Retinal pigment epithelial cell (primary cell): ENCODE data around the gene FIG4.
"Not testable (repeated sequence)": the region's sequence is repeated elsewhere in the genome, so short reads cannot be mapped to it uniquely, and the experiment has no call there.

Source experiments
- DNase-seq: peaks from one replicate; pipeline ENCODE4 v3.0.0-alpha.2; 2010; ENCODE audit warnings: low read depth
- H3K4me3 ChIP-seq: 2 replicates; pipeline ENCODE4 v1.5.1; 2011; ENCODE audit warnings: mild to moderate bottlenecking, low read length, control low read depth, moderate library complexity
- TF ChIP-seq, protein P1 (sequence below): conservative IDR thresholded peaks from 2 replicates; pipeline ENCODE4 v1.5.1; 2011; ENCODE audit warnings: low read depth, low read length, control low read depth, inconsistent platforms

Gene FIG4

DNA sequence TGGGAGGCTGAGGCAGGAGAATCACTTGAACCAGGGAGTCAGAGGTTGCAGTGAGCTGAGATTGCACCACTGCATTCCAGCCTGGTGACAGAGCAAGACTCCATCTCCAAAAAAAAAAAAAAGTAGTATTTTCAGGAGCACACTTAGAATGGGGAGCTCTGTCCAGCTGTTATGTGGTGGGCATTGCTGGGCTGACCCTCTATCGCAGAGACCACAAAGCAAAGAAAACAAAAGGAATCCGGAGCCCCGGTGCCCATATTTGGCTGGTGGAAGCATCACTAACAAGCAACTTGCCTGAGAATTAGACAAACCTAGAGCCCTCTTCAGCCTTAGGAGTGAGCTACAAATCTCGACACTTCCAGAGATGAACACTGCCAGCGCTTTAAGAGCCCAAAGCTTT lies 149.7 kb downstream of the FIG4 start:
- no peak overlapping the region for H3K4me3 ChIP-seq
- no peak for DNase-seq
- TF ChIP-seq, protein P1, sequence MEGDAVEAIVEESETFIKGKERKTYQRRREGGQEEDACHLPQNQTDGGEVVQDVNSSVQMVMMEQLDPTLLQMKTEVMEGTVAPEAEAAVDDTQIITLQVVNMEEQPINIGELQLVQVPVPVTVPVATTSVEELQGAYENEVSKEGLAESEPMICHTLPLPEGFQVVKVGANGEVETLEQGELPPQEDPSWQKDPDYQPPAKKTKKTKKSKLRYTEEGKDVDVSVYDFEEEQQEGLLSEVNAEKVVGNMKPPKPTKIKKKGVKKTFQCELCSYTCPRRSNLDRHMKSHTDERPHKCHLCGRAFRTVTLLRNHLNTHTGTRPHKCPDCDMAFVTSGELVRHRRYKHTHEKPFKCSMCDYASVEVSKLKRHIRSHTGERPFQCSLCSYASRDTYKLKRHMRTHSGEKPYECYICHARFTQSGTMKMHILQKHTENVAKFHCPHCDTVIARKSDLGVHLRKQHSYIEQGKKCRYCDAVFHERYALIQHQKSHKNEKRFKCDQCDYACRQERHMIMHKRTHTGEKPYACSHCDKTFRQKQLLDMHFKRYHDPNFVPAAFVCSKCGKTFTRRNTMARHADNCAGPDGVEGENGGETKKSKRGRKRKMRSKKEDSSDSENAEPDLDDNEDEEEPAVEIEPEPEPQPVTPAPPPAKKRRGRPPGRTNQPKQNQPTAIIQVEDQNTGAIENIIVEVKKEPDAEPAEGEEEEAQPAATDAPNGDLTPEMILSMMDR: no peak

DNA sequence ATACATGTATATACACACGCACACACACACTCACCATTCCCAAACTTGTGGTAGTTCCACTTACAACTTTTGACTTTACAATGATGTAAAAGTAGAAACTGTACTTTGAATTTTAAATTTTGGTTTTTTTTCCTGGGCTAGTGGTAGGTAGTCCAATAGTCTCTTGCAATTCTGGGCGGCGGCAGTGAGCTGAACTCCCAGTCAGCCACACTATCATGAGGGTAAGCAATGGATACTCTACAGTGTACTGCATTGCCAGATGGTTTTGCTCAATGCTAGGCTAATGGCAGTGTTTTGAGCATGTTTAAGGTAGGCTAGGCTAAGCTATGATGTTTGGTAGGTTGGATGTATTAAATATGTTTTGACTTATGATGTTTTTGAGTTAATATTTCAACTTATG lies 150.8 kb downstream of the FIG4 start:
- no peak for DNase-seq
- TF ChIP-seq, protein P1: no peak
- no peak overlapping the region for H3K4me3 ChIP-seq

DNA sequence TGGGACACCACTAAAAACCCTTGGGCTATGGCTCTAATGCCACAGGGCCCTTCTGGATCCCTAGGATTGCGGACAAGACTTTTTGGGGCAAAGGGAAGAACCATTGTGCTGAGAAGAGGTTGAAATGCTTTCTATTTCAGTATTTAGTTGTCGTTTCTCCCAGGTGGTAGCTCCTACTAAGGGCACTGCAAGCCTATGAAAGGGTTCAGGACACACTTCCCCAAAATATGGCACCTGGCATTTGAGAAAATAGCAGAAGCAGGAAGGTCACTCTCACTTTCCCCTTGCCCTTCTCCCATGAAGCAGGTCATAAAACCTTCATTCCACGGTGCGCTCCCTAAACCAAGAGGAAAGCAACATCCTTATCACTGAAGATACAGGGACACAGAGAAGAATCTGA lies 161.6 kb downstream of the FIG4 start:
- TF ChIP-seq, protein P1: no peak
- H3K4me3 ChIP-seq: no peak overlapping the region
- DNase-seq: no peak

DNA sequence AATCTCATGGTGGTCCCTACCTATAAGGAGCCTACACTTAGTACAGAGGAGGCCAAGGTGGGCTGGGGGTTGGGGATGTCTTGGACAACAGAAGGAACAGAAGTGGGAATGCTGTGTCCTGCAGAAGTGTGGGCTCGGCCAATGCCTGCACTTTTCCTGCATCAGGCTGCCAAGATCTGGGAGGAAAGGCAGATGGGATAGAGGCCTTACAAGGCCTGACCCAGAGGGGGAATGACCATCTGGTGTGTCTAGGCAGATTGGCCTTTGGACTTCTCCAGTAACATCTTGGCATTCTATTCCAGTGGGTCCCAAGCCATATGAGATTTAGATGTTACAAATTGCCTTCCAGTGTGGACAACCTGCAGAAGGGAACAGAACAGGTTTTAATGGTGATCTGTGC lies 162.3 kb downstream of the FIG4 start:
- TF ChIP-seq, protein P1: no peak
- no peak overlapping the region for H3K4me3 ChIP-seq
- no peak for DNase-seq

DNA sequence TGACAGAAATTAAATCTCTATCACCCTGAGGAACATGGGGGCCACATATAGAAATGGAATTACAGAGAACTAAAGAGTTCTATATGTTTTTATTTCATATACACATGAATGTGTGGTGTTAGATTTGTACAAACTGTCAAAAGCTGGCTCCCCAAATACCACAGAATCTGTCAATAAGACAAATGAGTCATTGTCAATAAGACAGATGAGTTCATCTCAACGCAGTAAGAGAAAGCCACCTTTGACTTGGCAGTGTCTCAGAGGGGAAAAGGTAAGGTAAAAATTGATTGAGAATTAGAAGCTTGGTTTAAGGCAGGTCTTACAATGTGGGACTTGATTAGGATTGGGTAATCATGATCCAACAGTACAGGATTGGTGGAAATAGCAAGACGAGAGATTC lies 162.9 kb downstream of the FIG4 start:
- no peak overlapping the region for H3K4me3 ChIP-seq
- TF ChIP-seq, protein P1: no peak
- no peak for DNase-seq

DNA sequence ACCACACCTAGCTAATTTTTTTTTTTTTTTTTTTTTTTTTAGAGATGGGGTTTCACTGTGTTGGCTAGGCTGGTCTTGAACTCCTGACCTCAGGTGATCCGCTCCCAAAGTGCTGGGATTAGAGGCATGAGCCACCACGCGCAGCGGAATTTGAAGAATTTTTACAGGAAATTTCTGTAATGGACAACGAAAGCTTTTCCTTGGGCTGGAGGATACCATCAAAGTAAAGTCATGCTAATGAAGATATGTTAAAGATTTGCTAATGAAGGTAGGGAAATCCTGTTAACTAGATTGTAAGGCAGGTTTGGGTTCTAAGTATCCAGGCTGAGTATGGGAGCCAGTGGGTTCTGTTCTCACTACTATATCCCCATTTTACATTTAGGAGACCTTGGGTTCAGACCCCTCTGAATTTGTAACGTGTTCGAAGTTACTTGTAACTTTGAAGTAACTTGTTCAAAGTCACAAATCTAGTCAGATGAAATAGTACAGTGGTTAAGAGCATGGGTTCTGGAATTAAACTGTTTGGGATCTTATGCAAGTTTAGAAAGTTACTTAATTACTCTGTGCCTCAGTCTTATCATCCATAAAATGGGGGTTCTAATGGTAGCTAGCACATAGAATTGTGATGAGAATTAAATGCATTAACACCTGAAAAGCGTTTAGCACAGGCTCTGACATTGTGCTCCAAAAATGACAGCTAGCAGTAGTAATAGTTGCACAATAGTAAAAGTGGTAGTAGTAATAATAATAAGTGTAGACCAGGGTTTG lies 163.6 kb downstream of the FIG4 start:
- TF ChIP-seq, protein P1: no peak
- no peak for DNase-seq
- no peak overlapping the region for H3K4me3 ChIP-seq

DNA sequence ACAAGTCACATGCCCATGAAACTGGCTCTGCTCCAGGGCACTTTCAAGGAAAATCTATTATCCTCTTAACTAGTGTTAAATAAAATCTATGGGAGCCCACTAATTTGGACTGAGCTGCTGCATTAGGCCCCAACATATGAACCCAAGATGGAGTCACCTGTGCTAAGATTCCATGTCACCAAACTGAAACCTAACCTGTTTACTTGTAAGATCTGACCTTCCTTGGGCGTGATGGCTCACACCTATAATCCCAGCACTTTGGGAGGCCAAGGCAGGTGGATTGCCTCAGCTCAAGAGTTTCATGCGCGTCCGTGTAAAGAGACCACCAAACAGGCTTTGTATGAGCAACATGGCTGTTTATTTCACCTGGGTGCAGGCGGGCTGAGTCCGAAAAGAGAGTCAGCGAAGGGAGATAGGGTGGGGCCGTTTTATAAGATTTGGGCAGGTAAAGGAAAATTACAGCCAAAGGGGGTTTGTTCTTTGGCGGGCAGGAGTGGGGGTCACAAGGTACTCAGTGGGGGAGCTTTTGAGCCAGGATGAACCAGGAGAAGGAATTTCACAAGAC lies 164.5 kb downstream of the FIG4 start:
- not testable (repeated sequence) for DNase-seq, H3K4me3 ChIP-seq

DNA sequence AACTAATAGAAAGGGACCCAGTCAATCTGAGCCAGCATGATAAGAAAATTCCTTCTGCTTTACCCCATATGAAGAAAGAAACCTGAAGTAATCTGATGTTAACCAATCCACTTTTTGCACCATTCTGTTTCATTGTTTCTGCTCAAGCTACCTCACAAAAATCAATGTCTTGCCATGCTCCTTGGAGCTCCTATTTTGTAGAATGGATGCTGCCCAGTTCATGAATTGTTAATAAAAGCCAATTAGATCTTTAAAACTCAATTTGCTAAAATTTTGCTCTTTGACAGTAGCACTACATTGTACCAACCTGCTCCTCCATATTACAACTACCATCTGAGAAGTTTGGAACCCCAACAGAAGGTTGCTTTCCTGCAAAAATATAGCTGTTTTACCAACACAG lies 170.8 kb downstream of the FIG4 start:
- H3K4me3 ChIP-seq: no peak overlapping the region
- TF ChIP-seq, protein P1: no peak

More for the DNA sequence above, 170.8 kb downstream of the FIG4 start:
- no peak for DNase-seq
